ENCODE data around the gene SKI.

The SKI gene

DNA sequence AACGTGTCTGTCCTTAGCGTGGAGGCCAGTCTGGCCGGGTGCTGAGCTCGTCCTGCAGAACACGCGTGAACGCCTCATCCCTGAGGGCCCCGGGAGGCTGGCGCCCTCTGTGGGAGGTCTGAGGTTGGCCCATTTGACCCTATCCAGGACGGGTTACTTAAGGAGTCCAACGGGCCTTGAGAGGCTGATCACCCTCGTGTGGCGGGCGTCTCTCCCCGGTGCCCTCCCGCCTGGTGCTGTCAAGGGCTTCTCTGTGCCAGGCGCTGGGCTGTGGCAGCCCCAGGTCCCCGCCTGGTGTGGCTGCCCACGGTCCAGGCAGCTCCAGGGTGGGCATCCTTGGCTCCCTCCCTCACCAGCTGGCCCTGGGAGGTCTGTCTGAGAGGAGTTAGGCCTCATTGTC is 9.7 kb downstream of the SKI start:
- H3K4me3 Mint-ChIP-seq, result no peak overlapping the region
- H3K27ac Mint-ChIP-seq, result peak overlapping the region; percentile 71
- H3K4me1 Mint-ChIP-seq, result peaks cover 83% of the 10 kb centered on the region
- TF ChIP-seq, protein P1, sequence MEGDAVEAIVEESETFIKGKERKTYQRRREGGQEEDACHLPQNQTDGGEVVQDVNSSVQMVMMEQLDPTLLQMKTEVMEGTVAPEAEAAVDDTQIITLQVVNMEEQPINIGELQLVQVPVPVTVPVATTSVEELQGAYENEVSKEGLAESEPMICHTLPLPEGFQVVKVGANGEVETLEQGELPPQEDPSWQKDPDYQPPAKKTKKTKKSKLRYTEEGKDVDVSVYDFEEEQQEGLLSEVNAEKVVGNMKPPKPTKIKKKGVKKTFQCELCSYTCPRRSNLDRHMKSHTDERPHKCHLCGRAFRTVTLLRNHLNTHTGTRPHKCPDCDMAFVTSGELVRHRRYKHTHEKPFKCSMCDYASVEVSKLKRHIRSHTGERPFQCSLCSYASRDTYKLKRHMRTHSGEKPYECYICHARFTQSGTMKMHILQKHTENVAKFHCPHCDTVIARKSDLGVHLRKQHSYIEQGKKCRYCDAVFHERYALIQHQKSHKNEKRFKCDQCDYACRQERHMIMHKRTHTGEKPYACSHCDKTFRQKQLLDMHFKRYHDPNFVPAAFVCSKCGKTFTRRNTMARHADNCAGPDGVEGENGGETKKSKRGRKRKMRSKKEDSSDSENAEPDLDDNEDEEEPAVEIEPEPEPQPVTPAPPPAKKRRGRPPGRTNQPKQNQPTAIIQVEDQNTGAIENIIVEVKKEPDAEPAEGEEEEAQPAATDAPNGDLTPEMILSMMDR (IDR thresholded peaks at IDR 0.05), result no peak
- H3K9me3 Mint-ChIP-seq, result no peaks in the 10 kb centered on the region
- no peak for DNase-seq
- H3K27me3 Mint-ChIP-seq (ENCODE audit: low read depth, poor library complexity), result no peaks in the 10 kb centered on the region
- peaks cover 16% of the 10 kb centered on the region for H3K36me3 Mint-ChIP-seq (ENCODE audit: low read depth)

DNA sequence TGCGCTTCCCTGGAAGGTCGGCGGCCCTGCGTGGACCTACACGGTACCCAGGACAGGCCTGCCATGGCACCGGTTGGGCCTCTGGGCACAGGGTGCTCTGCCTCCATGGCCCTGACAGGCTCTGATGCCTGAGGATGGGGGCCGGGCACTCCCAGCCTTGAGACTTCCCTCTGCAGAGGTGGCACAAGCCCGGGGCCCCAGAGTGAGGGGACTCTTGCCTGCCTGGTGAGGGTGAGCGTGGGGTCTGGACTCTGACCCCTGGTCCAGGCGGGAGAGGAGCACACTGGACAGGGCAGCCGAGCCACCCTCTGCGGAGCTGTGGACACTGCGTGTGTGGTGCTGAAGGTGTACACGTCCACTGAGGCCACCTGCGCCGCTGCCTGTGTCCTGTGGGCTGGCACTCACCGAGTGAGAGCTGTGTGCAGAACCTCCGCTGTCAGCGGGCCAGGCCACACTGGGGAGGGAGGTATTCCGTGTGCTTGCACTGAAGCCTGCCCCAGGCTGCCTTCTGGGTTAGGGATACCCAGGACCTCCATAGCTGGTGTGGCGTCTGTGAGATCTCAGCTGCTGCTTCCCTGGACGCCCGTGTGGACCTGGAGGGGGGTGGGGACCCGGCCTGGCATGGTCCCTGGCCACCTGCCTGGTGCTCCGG is 10.4 kb downstream of the SKI start:
- Mint-ChIP-seq H3K36me3 (ENCODE audit: low read depth) (peaks cover 19% of the 10 kb centered on the region), H3K27ac (no peak overlapping the region), H3K27me3 (ENCODE audit: low read depth, poor library complexity) (no peaks in the 10 kb centered on the region), H3K4me3 (no peak overlapping the region), H3K9me3 (no peaks in the 10 kb centered on the region), H3K4me1 (peaks cover 81% of the 10 kb centered on the region)
- DNase-seq, result no peak
- TF ChIP-seq, protein P1 (IDR thresholded peaks at IDR 0.05), result no peak

GRCh38 chr1:2239013-2239370 is 10.9 kb downstream of the SKI start:
- H3K36me3 Mint-ChIP-seq (ENCODE audit: low read depth), result peaks cover 23% of the 10 kb centered on the region
- no peak for DNase-seq
- TF ChIP-seq, protein P1 (IDR thresholded peaks at IDR 0.05), result no peak
- H3K27ac Mint-ChIP-seq, result peak overlapping the region; percentile 99
- no peaks in the 10 kb centered on the region for H3K27me3 Mint-ChIP-seq (ENCODE audit: low read depth, poor library complexity)
- H3K4me3 Mint-ChIP-seq, result no peak overlapping the region
- peaks cover 80% of the 10 kb centered on the region for H3K4me1 Mint-ChIP-seq
- no peaks in the 10 kb centered on the region for H3K9me3 Mint-ChIP-seq

DNA sequence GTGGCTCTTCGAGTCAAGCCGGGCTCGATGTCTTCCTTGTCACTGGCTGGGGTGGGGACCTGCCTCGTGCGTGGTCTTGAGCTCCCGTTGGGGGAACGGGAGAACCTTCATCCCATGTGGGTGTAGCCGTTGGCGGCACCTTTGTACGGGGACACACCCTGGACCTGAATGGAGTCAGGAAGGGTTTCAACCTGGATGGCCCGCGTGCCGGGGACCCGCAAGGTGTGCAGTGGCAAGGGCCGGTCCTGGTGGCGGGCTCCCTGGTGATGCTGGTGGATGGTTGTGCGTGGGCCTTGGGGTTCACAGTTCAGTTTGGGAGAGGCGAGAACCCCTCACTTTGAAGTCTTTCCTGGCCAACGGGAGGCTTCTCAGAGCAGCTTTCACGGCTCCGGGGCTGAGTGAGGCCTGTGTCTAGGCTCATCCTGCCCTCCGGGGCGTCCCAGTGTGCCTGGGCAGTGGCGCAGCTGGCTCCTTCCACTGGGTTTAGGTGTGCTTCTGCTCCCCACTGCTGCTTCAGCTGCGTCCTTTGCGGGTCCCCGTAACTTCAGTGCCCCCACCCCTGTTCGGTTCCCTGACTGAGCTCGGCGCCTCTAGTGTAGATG is 11.4 kb downstream of the SKI start:
- Mint-ChIP-seq H3K4me1 (peaks cover 77% of the 10 kb centered on the region), H3K4me3 (no peak overlapping the region), H3K9me3 (no peaks in the 10 kb centered on the region), H3K27ac (peak overlapping the region; percentile 99), H3K36me3 (ENCODE audit: low read depth) (peaks cover 25% of the 10 kb centered on the region), H3K27me3 (ENCODE audit: low read depth, poor library complexity) (no peaks in the 10 kb centered on the region)
- DNase-seq, result no peak
- TF ChIP-seq, protein P1 (IDR thresholded peaks at IDR 0.05), result no peak

GRCh38 chr1:2240270-2241156 is 12.4 kb downstream of the SKI start:
- Mint-ChIP-seq H3K9me3 (no peaks in the 10 kb centered on the region), H3K27me3 (ENCODE audit: low read depth, poor library complexity) (no peaks in the 10 kb centered on the region), H3K36me3 (ENCODE audit: low read depth) (peaks cover 31% of the 10 kb centered on the region), H3K4me3 (no peak overlapping the region), H3K27ac (peak overlapping the region; percentile 99), H3K4me1 (peaks cover 76% of the 10 kb centered on the region)
- DNase-seq, result no peak
- TF ChIP-seq, protein P1 (IDR thresholded peaks at IDR 0.05), result no peak

Data from nephron progenitor cell (in vitro differentiated cells).